ENCODE data around the gene GRAMD1B.

Gene GRAMD1B

DNA sequence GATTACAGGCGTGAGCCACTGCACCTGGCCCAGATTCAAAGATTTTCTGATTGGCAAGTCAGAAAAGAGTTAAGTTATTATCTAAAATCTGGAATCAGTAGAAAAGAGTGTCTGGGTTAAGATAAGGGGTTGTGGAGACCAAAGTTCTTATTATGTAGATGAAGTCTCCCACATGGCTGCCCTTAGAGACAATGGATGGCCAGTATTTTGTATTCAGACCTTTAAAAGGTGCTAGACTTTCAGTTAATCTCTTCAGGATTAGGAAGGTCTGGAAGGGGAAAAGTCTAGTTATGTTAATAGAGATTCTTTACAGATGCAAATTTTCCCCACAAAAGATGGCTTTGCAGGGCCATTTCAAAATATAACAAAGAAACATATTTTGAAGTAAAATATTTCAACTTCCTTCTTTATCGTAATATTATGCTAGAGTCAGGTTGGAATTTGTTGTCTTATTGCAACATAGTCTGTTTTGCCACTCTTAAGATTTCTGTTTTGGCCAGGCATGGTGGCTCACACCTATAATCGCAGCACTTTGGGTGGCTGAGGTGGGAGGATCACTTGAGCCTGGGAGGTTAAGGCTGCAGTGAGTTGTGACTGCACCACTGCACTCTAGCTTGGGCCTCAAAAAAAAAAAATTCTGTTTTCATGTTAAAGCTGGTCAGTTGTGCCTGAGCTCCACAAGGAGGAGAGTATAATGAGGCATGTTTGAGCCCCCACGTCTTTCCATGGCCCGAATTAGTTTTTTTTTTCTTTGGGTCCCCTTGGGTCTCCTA lies 14.0 kb downstream of the GRAMD1B start:
- no peak for DNase-seq (ENCODE audit: low read depth)
- TF ChIP-seq, protein P1, sequence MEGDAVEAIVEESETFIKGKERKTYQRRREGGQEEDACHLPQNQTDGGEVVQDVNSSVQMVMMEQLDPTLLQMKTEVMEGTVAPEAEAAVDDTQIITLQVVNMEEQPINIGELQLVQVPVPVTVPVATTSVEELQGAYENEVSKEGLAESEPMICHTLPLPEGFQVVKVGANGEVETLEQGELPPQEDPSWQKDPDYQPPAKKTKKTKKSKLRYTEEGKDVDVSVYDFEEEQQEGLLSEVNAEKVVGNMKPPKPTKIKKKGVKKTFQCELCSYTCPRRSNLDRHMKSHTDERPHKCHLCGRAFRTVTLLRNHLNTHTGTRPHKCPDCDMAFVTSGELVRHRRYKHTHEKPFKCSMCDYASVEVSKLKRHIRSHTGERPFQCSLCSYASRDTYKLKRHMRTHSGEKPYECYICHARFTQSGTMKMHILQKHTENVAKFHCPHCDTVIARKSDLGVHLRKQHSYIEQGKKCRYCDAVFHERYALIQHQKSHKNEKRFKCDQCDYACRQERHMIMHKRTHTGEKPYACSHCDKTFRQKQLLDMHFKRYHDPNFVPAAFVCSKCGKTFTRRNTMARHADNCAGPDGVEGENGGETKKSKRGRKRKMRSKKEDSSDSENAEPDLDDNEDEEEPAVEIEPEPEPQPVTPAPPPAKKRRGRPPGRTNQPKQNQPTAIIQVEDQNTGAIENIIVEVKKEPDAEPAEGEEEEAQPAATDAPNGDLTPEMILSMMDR (IDR thresholded peaks at IDR 0.05; ENCODE audit: insufficient read depth, low read depth, low read length, missing control alignments): no peak
- H3K4me3 ChIP-seq (ENCODE audit: low read length): no peak overlapping the region

DNA sequence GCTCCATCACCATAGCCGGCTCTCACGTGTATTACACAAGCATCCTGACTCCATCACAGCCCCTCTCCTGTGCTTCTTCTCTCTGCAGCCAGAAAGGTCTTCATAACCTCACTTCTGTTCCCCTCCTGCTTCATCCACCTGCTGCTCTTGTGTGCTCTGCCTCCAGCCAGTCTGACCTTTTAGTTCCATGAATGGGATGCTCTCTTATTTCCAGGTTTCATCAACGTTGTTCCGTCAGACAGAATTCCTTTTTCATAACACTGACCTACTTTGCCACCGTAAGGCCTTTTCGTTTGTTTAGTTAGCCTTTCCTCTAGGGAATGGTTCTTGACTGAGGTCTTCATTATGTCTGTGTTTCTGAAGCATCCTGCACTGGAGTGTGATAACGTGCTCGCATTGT lies 18.8 kb downstream of the GRAMD1B start:
- H3K4me3 ChIP-seq (ENCODE audit: low read length): no peak overlapping the region
- no peak for DNase-seq (ENCODE audit: low read depth)
- TF ChIP-seq, protein P1 (IDR thresholded peaks at IDR 0.05; ENCODE audit: insufficient read depth, low read depth, low read length, missing control alignments): no peak

DNA sequence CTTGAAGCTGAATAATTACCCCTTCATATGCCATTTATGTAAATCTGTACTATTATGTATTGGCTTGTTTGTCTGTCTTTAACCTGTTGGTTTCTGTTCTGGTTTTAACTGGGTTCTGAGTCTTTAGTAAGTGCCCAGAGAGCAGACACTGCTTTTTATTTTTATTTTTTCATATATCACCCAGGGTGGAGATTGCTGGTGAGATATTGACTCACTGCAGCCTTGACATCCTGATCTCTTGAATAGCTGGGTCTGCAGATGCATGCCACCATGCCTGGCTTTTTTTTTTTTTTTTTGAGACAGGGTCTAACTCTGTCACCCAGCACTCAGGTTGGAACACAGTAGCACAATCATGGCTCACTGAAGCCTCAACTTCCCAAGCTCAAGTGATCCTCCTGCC lies 19.4 kb downstream of the GRAMD1B start:
- TF ChIP-seq, protein P1 (IDR thresholded peaks at IDR 0.05; ENCODE audit: insufficient read depth, low read depth, low read length, missing control alignments): no peak
- H3K4me3 ChIP-seq (ENCODE audit: low read length): no peak overlapping the region
- DNase-seq (ENCODE audit: low read depth): no peak

DNA sequence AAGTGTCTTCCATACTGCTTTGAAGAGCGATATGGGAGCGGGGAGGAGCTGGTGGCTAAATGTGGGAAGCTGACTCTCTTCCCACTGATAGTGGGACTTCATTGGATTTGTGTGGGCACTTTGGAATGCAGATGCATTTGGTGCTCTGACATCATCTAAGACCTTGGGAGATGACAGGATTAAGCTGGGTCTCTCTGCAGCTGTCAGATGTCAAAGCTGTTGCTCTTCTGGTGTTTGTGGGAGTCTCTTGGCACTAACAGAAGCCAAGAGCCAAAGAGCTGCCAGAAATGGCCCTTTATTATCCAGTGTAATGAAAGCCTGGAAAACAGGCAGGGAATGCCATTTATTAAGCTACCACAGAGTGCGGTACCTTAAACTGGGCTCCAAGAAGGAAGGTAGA lies 20.6 kb downstream of the GRAMD1B start:
- no peak overlapping the region for H3K4me3 ChIP-seq (ENCODE audit: low read length)
- DNase-seq (ENCODE audit: low read depth): no peak
- TF ChIP-seq, protein P1 (IDR thresholded peaks at IDR 0.05; ENCODE audit: insufficient read depth, low read depth, low read length, missing control alignments): no peak

DNA sequence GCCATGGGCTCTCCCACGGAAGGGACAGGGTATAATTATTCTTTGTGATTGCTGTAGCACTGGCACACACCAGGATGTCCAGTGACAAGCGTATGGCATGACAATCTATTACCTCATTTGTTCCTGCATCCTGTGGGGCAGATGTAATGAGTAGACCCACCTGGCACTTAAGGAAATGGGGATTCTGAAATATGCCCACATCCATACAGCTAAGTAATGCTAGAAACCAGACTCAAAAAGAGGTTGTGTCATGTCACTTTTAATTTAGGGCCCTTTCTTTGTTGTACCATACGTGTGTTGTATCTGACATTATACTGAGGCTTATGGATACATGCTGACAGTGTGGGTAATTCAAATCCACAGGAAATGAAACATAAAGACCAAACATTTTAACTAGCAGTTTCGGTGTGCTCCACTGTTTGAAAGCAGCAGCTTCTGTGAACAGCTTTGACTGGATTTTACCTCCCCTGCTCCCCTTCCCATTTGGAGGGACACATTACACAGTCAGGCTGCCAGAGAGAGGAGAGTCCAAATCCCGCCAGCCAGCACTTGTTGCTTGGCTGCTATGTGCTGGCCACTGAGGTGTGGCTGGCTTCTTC lies 21.2 kb downstream of the GRAMD1B start:
- H3K4me3 ChIP-seq (ENCODE audit: low read length): no peak overlapping the region
- no peak for DNase-seq (ENCODE audit: low read depth)
- TF ChIP-seq, protein P1 (IDR thresholded peaks at IDR 0.05; ENCODE audit: insufficient read depth, low read depth, low read length, missing control alignments): no peak

DNA sequence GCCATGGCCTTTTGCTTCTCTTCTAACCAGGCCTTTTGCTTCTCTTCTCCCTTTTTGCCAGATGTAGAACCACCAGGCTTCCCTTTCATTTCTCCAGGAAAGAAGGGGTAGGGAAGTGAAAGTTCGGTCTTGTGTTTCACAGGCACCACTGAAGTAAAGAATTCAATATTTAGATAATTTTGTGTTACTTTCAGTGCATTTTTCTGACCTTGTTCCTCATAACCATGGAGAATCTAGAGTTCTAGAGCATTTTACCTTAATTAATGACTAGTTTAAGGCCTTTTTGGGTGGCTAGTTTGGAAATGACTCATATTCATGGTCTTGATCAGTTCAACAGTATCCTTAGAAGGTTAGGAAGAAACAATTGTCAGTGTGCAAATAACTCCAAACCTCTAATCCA lies 22.7 kb downstream of the GRAMD1B start:
- TF ChIP-seq, protein P1 (IDR thresholded peaks at IDR 0.05; ENCODE audit: insufficient read depth, low read depth, low read length, missing control alignments): no peak
- no peak for DNase-seq (ENCODE audit: low read depth)

More for the DNA sequence above, 22.7 kb downstream of the GRAMD1B start:
- no peak overlapping the region for H3K4me3 ChIP-seq (ENCODE audit: low read length)

Data from epithelial cell of esophagus (primary cell).